ENCODE data around the gene CCDC187. TPM values are rescaled to one million over a fixed set of nuclear protein-coding genes. Genes with fewer than 3 reads are reported as not detected.
A peak's percentile ranks its signal among the peaks of the same experiment; 100 is the strongest.

Gene CCDC187
- total RNA-seq, 1 donor from 2014 or later = 0.69 TPM

DNA sequence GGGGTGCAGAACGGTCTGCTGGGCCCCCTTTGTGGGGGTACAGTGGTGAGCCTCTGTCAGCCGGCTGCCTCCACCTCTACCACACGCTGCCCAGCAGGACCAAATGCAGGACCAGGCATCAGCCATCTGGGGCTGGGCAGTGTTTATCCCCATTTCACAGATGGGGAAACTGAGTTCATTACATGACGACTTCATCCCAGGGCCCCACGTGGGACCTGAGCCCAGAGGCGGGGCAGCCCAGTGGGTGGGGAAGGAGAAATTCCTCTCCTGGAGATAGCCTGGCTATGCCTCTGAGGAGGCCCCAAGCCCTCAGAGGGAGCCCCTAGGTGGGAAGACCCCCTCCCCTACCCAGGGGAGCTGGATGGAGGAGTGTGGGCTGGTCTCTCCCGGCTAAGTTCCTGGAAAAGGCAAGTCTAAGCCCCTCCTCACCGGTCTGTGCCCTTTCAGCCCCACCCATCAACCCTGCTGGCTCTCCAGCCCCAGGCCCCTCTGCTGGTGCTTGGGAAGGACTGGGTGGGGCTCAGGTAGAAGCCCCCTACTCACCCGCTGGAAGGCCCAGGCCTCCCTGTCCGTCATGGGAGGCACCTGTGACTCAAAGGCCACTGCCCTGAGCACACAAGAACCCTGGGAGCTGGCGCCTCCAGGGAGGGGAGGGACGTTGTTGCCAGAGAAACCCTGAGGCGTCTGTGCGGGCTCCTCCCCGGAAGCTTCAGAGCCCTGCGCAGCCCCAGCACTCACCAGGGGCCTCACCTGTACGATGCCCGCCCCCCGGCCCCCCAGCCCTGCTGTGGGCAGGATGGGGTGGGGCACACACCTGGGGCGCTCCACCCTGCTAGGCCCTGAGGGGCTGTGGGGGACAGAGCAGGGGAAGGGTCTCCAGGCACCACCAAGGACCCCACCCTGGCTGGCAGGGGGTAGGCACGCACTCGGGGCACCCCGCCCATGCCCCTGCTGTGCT is 7.4 kb upstream of the CCDC187 start:
- ChIA-PET CTCF (interaction anchor here (1.4 kb wide), 1 partner anchor 52 kb away, joined by 4 read pairs; the partner anchor contains the start of gene DNLZ), POLR2A (interaction anchor here (0.9 to 2.4 kb wide), 2 partner anchors 52 kb away, joined by 3 to 6 read pairs; partner anchors contain the start of gene DNLZ)
- Mint-ChIP-seq H3K4me1 (peaks cover 5% of the 10 kb centered on the region), H3K27me3 (no peaks in the 10 kb centered on the region), H3K4me3 (no peak overlapping the region), H3K27ac (no peak overlapping the region), H3K36me3 (ENCODE audit: low read depth) (no peaks in the 10 kb centered on the region), H3K9me3 (peaks cover 7% of the 10 kb centered on the region)
- TF ChIP-seq CTCF (IDR thresholded peaks at IDR 0.05) = no peak
- ATAC-seq (ENCODE audit: low read depth) (peak; percentile 31), DNase-seq (no peak)
- intact Hi-C loops (cut with micrococcal nuclease) = loop anchor here (1.0 kb wide), 1 partner anchor 52 kb away; the partner anchor contains the start of gene DNLZ

GRCh38 chr9:136310273-136311030 is 6.6 kb upstream of the CCDC187 start:
- TF ChIP-seq CTCF (IDR thresholded peaks at IDR 0.05) = no peak
- CTCF ChIA-PET = interaction anchor here (1.4 kb wide), 1 partner anchor 53 kb away, joined by 4 read pairs; the partner anchor contains the start of gene DNLZ
- H3K4me1 Mint-ChIP-seq = peaks cover 6% of the 10 kb centered on the region
- H3K9me3 Mint-ChIP-seq = peaks cover 7% of the 10 kb centered on the region
- intact Hi-C loops (cut with micrococcal nuclease) = no loop called here
- POLR2A ChIA-PET = interaction anchor here (0.9 kb wide), 1 partner anchor 53 kb away, joined by 3 read pairs; no protein-coding TSS in a partner anchor
- H3K27me3 Mint-ChIP-seq = peaks cover 3% of the 10 kb centered on the region
- H3K27ac Mint-ChIP-seq = no peak overlapping the region
- H3K4me3 Mint-ChIP-seq = no peak overlapping the region
- no peak for DNase-seq
- H3K36me3 Mint-ChIP-seq (ENCODE audit: low read depth) = no peaks in the 10 kb centered on the region
- peak; percentile 25 for ATAC-seq (ENCODE audit: low read depth)

DNA sequence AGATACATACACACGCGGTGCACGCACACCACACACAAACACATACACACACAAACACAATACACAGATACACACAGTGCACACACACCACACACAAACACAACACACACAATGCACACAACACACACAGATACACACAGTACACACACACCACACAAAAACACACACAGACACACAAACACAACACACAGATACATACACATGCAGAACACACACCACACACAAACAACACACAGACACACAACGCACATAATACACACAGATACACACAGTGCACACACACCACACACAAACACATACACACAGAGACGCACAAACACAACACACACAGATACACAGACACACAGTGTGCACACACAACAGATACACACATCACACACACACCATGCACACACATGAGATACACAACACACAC is 5.9 kb upstream of the CCDC187 start:
- intact Hi-C loops (cut with micrococcal nuclease) = no loop called here
- TF ChIP-seq CTCF (IDR thresholded peaks at IDR 0.05) = no peak
- ChIA-PET CTCF (no interaction called here), POLR2A (interaction anchor here (1.6 kb wide), 1 partner anchor 53 kb away, joined by 9 read pairs; the partner anchor contains the start of gene DNLZ)
- ATAC-seq (ENCODE audit: low read depth) (no peak), DNase-seq (no peak)
- peaks cover 4% of the 10 kb centered on the region for H3K9me3 Mint-ChIP-seq
- peaks cover 3% of the 10 kb centered on the region for H3K27me3 Mint-ChIP-seq
- H3K4me1 Mint-ChIP-seq = peaks cover 7% of the 10 kb centered on the region
- H3K27ac Mint-ChIP-seq = no peak overlapping the region
- no peak overlapping the region for H3K4me3 Mint-ChIP-seq
- no peaks in the 10 kb centered on the region for H3K36me3 Mint-ChIP-seq (ENCODE audit: low read depth)

- CTCF ChIA-PET = no interaction called here
- no peak overlapping the region for H3K27ac Mint-ChIP-seq
- TF ChIP-seq CTCF (IDR thresholded peaks at IDR 0.05) = no peak
- intact Hi-C loops (cut with micrococcal nuclease) = no loop called here
- H3K4me3 Mint-ChIP-seq = no peak overlapping the region
- peak; percentile 48 for DNase-seq
- peak; percentile 74 for ATAC-seq (ENCODE audit: low read depth)
- peaks cover 3% of the 10 kb centered on the region for H3K27me3 Mint-ChIP-seq
- H3K4me1 Mint-ChIP-seq = peaks cover 7% of the 10 kb centered on the region
- POLR2A ChIA-PET = interaction anchor here (0.6 to 1.6 kb wide), 3 partner anchors 54 to 841 kb away, joined by 3 to 9 read pairs (median 4); partner anchors contain the start of gene DNLZ
- H3K36me3 Mint-ChIP-seq (ENCODE audit: low read depth) = no peaks in the 10 kb centered on the region
- H3K9me3 Mint-ChIP-seq = no peaks in the 10 kb centered on the region
Measured at GRCh38 chr9:136309101-136309801, 5.4 kb upstream of the CCDC187 start.

Data from activated B cell treated with CpG ODN at 0.5 μM for 24 hours (primary cell).